ENCODE data around the gene TADA1.

DNA sequence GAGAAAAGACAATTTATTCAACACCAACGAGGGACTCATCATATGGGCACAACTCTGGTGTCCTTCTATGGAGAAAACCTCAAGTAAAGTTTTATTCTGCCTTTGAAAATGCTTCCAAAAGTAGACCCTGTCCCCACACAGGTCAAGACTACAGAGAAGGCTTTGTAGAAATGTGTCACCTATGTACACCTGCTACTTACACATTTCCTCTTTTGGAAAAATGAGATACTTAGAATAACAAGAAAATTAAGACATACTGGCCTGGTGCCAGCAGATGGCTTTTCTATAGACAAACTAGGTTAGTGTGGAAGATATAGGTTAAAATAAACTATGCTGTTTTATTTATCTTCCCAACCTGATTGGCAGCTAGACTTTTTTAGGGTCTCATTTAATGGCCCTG lies 23.1 kb downstream of the TADA1 start:
- TF ChIP-seq, protein P1, sequence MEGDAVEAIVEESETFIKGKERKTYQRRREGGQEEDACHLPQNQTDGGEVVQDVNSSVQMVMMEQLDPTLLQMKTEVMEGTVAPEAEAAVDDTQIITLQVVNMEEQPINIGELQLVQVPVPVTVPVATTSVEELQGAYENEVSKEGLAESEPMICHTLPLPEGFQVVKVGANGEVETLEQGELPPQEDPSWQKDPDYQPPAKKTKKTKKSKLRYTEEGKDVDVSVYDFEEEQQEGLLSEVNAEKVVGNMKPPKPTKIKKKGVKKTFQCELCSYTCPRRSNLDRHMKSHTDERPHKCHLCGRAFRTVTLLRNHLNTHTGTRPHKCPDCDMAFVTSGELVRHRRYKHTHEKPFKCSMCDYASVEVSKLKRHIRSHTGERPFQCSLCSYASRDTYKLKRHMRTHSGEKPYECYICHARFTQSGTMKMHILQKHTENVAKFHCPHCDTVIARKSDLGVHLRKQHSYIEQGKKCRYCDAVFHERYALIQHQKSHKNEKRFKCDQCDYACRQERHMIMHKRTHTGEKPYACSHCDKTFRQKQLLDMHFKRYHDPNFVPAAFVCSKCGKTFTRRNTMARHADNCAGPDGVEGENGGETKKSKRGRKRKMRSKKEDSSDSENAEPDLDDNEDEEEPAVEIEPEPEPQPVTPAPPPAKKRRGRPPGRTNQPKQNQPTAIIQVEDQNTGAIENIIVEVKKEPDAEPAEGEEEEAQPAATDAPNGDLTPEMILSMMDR (conservative IDR thresholded peaks at IDR 0.05; ENCODE audit: low read depth, low read length): no peak
- no peak for TF ChIP-seq EZH2 (IDR thresholded peaks at IDR 0.05; ENCODE audit: low read length, unreplicated experiment)
